PFSK-1 (cell line): ENCODE results near the gene NR2F1. TPM values are rescaled to one million over a fixed set of nuclear protein-coding genes. Genes with fewer than 3 reads are reported as not detected.

Experiments
- FOXP2 ChIP-seq: optimal IDR thresholded peaks from 2 replicates; pipeline ENCODE3; 2011; ENCODE audit warnings: borderline replicate concordance, control low read depth, inconsistent platforms; ENCODE audit not compliant: insufficient read depth; ENCODE audit errors: extremely low read length, extremely low read depth
- POLR2AphosphoS5 ChIP-seq: IDR thresholded peaks from 2 replicates; pipeline ENCODE4 v1.6.1; 2012; ENCODE audit warnings: low read depth, mild to moderate bottlenecking, control low read depth, low read length, moderate library complexity
- REST ChIP-seq, 2 experiments: IDR thresholded peaks; 2 replicates each; pipeline versions ENCODE4 v1.6.1 to v1.8.0; 2011 to 2012; ENCODE audit warnings: low read depth in 2 of 2, low read length in 2 of 2, control low read depth in 1 of 2, inconsistent platforms in 1 of 2, mild to moderate bottlenecking in 1 of 2, moderate library complexity in 1 of 2; ENCODE audit not compliant: insufficient read depth in 1 of 2
- SIN3A ChIP-seq: IDR thresholded peaks from 2 replicates; pipeline ENCODE4 v1.6.1; 2012; ENCODE audit warnings: mild to moderate bottlenecking, low read length, moderate library complexity, borderline replicate concordance; ENCODE audit not compliant: insufficient read depth
- TAF1 ChIP-seq: IDR thresholded peaks from 2 replicates; pipeline ENCODE4 v1.6.1; 2012; ENCODE audit warnings: low read length, control low read depth, borderline replicate concordance; ENCODE audit not compliant: insufficient read depth
- polyA plus RNA-seq: library from polyadenylated mRNA; unstranded; fragments of >200 nt; gene quantifications from one replicate; pipeline ENCODE4 v1.2.1, GENCODE V29; 2012; ENCODE audit warnings: low read depth, missing spikeins; ENCODE audit not compliant: insufficient read length

NR2F1 gene
- polyA plus RNA-seq: 59.7 TPM

- TF ChIP-seq TAF1: peak; percentile 59; the same call in 1 of the 2 replicates
- TF ChIP-seq REST (IDR thresholded peaks at IDR 0.05; ENCODE audit: insufficient read depth in 1 of 2, low read depth in 2 of 2, low read length in 2 of 2): 0 out of 4 replicates have a peak, but pooled peaks of 1 of the 2 experiments have one; percentile 16
- TF ChIP-seq FOXP2: no peak
These were observed at the start of gene NR2F1 for GRCh38 chr5:93582677-93583438. TSS of gene NR2F1 (plus strand) at chr5:93583222. CDS start at chr5:93585024, 1,802 bp downstream.

DNA sequence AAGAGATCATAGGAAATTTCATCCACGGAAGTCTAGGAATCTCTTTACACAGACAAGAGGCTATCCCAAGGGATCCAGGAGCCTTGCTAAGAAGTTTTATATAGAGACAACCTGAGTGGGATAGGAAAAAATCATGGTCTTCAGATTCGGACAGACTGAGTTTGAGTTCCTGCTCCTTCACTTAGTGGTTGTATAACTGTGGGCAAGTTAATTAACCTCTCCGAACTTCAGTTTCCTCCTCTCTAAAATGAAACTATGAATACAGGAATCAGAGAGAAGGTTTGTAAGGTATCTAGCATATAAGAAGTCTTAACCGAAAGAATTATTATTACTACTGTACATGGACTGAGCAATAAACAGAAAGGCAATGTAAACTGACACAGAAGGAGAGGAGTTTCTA lies 37.1 kb upstream of the NR2F1 start:
- TF ChIP-seq POLR2AphosphoS5 (no peak), TAF1 (no peak), SIN3A (no peak), REST (IDR thresholded peaks at IDR 0.05; ENCODE audit: insufficient read depth in 1 of 2, low read depth in 2 of 2, low read length in 2 of 2) (no peak), FOXP2 (no peak)

- no peak for TF ChIP-seq TAF1
- no peak for TF ChIP-seq FOXP2
- TF ChIP-seq SIN3A: no peak
- TF ChIP-seq POLR2AphosphoS5: no peak
- no peak for TF ChIP-seq REST (IDR thresholded peaks at IDR 0.05; ENCODE audit: insufficient read depth in 1 of 2, low read depth in 2 of 2, low read length in 2 of 2)
These were observed 25.9 kb upstream of the NR2F1 start for GRCh38 chr5:93557021-93557604.

DNA sequence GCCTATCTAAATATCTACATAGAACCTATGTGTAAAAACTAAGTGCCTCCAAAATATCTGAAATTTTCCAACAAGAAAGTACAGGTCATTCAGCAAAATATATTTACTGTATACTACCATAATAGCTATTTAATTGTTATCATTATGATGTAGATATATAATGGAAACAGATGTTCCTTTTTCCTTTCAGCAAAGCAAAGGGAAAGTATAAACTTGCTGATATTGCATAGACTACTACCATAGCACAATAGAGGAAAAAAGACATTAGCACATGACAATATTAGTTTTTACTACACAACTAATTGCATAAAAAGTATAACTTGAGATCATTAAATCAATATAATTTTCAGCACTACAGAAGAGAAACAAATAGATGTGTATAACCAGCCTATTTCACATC lies 16.9 kb upstream of the NR2F1 start:
- TF ChIP-seq SIN3A (no peak), REST (IDR thresholded peaks at IDR 0.05; ENCODE audit: insufficient read depth in 1 of 2, low read depth in 2 of 2, low read length in 2 of 2) (no peak), POLR2AphosphoS5 (no peak), TAF1 (no peak), FOXP2 (no peak)
